ENCODE measurements around the gene LRRFIP1.

LRRFIP1 gene

DNA sequence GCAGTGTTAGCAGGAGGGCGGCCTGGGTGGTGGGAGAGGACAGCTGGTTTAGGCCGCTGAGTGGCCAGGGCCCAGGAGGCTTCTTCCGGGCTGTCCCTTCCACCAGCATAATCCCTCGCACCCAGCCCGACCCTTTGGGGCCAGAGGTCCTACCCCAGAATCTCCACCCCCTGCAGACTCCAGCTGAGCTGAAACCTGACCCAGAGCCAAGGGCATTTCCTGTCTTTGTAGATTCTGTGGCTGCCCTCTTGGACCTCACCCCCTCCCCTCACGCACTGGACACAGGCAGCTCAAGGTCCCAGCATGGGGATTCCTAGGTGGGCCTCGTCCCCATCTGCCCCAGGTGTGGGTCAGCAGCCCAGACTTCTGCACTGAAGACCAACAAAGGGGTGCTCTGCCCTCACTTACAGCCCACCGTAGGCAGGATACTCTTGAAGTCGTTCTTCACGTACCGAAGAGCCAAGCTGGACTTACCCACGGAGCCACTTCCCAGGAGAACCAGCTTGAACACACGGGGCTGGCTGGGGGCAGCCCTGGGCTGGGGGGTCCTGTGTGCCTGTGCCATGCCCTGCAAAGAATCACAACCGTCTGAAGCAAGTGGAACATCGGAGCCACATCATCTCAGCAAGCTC lies 41.7 kb upstream of the LRRFIP1 start:
- no peak overlapping the region for H3K4me3 ChIP-seq (ENCODE audit: low read depth, low read length)

DNA sequence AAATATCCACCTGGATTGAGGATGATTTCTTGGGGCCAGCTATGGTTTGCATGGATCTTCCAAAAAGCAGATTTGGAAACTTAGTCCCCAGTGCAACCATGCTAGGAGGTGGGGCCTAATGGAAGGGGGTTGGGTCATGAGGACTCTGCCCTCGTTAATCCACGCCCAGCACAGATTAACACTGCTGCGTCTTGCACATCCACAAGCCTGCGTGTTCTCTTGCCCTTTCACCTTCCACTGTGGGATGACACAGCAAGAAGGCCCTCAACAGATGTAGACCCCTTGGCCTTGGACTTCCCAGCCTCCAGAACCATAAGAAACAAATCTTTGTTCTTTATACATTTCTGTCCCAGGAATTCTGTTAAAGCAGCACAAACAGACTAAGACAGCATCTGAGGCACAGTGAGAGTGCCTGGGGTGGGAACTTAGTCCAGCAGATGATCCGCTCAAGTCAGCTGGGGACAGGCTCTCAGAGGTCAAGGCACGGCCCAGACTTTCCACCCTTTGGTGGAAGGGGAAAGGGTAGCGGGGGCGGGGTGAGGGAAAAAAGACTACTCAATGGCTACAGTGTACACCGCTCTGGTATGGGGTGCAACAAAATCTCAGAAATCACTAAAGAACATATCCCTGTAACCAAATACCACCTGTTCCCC lies 39.2 kb upstream of the LRRFIP1 start:
- TF ChIP-seq, protein P1, sequence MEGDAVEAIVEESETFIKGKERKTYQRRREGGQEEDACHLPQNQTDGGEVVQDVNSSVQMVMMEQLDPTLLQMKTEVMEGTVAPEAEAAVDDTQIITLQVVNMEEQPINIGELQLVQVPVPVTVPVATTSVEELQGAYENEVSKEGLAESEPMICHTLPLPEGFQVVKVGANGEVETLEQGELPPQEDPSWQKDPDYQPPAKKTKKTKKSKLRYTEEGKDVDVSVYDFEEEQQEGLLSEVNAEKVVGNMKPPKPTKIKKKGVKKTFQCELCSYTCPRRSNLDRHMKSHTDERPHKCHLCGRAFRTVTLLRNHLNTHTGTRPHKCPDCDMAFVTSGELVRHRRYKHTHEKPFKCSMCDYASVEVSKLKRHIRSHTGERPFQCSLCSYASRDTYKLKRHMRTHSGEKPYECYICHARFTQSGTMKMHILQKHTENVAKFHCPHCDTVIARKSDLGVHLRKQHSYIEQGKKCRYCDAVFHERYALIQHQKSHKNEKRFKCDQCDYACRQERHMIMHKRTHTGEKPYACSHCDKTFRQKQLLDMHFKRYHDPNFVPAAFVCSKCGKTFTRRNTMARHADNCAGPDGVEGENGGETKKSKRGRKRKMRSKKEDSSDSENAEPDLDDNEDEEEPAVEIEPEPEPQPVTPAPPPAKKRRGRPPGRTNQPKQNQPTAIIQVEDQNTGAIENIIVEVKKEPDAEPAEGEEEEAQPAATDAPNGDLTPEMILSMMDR (IDR thresholded peaks at IDR 0.05; ENCODE audit: borderline replicate concordance, insufficient read depth, low read depth, low read length): no peak
- H3K4me3 ChIP-seq (ENCODE audit: low read depth, low read length): no peak overlapping the region

More for the DNA sequence above, 41.7 kb upstream of the LRRFIP1 start:
- TF ChIP-seq, protein P1 (IDR thresholded peaks at IDR 0.05; ENCODE audit: borderline replicate concordance, insufficient read depth, low read depth, low read length): no peak

DNA sequence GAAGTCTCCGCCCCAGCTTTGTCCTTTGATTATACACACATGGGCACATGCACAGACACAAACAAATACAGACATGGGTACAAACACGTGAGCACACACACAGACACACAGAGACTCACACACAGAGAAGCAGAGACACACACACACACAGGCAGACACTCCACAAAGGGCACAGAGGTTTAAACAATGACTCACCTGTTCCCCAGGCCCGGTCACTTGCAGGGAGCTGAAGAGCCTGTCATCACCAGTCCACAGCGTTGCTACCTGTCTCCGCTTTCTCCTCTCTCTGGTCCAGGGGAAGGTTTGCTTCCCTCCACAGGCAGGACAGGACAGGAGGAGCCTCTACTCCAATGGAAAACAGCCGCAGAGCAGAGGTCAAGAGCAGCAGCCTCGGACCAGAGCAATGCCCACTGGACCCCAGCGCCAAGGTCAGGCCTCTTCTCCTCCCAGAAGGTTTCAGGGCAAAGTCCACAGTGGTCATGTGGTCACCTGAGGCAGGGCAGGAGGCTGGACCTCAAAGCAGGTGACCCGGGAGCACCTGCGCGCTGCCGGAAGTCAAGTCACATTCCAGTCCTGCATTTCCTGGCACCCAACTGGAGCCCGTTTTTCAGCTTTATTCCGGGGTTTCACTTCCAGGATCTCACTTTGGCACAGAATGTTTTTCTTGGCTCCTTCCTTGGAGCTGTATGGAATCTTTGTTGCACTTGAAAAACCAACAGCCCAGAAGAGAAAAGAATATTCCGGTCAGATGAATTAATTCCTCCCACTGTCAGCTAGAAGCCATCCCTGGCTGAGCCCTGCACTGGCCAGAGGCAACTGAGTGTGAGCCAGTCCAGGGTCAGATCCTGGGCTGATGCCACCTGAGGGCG lies 36.9 kb upstream of the LRRFIP1 start, which contains the start of gene RAB17:
Gene RAB17, minus strand, starts transcription at position 463 of the 869 bp plus-strand sequence. CDS start 4,580 bp downstream, outside the sequence.
- no peak within 1 kb of the TSS for H3K4me3 ChIP-seq (ENCODE audit: low read depth, low read length)
- TF ChIP-seq, protein P1 (IDR thresholded peaks at IDR 0.05; ENCODE audit: borderline replicate concordance, insufficient read depth, low read depth, low read length): no peak

DNA sequence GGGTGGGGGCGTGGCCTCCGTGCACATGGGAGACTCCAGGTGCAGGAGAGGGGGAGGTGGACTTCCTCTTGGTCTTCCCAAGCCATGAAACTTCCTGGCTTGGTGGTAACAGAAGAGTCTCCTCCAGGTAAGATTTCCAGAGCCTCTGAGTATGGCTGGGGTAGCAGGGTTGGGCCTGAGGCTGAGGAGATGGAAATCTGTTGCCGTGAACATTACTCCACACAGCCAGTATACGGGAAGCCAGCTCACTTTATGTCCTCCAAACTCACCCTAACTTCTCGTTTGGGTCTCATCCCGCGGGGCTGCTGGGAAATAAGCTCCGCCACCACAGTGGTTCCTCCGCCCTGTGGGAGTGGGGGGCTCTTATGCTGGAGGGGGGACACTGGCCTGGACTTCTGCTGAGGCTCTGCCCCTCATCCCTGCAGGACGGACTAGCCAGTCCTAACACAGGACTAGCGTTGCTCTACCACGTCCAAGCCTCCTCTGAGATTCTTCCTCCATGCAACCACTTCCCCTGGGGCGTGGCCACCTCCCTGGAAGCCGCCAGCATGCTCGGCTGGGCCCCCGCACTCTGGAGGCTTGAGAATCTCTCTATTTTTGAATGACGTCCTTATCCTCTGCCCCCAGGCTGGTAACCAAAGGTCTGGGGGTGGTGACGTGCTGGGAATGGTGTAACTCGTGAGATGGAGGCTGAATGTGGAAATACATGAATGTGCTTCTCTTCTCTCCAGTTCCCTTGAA lies 36.1 kb upstream of the LRRFIP1 start:
- no peak overlapping the region for H3K4me3 ChIP-seq (ENCODE audit: low read depth, low read length)
- TF ChIP-seq, protein P1 (IDR thresholded peaks at IDR 0.05; ENCODE audit: borderline replicate concordance, insufficient read depth, low read depth, low read length): no peak

DNA sequence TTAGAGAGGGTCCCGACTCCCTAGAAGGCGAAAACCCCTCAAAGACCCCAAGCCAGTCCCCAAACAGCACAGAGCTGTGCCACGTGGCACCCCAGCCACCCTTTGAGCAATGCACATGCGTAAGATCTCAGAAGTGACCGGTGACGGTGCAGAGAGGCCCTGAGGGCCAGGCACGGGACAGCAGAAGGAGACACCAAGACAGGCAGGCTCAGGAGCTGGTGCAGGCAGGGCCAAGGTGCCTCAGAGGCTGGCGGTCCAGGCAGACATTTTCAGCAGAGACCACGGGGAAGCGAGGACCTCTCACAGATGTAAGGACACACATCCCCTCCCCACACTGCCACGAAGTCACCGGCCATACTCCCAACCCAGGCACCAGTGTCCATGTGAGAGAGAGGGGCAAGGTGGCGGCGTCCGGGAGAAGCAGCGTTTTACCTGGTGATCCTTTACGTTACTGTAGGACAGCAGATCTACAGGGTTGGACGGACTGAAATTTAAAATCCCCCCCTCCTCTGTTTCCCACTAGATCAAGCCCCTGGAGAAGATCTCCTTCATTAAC lies 34.9 kb upstream of the LRRFIP1 start:
- TF ChIP-seq, protein P1 (IDR thresholded peaks at IDR 0.05; ENCODE audit: borderline replicate concordance, insufficient read depth, low read depth, low read length): no peak
- H3K4me3 ChIP-seq (ENCODE audit: low read depth, low read length): no peak overlapping the region

DNA sequence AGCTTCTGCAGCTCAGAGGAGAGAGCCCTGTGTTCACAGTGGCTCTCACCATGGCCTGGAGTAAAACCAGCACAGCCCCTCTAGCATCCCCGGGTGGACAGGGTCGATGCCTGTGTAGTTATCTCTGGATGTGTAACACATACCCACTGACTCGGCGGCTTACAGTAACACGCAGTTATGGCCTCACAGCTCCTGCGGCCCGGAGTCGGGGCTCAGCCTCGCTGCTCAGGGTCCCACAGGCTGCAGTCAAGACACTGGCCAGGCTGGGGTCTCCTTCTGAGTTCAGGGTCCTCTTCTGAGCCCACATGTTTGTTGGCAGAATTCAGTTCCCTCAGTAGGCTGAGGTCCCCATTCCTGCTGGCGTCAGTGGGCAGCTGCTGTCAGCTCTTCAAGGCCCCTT lies 34.4 kb upstream of the LRRFIP1 start:
- TF ChIP-seq, protein P1 (IDR thresholded peaks at IDR 0.05; ENCODE audit: borderline replicate concordance, insufficient read depth, low read depth, low read length): no peak
- H3K4me3 ChIP-seq (ENCODE audit: low read depth, low read length): no peak overlapping the region

All from GM12875 (cell line).